Measurements from ENCODE around the gene DIDO1. TPM values are rescaled to one million over a fixed set of nuclear protein-coding genes. Genes with fewer than 3 reads are reported as not detected.

The DIDO1 gene
- total and polyA plus RNA-seq, 2 of the 13 experiments (the other 11 are each of a cell fraction or from before 2014, with no cell fraction given): 75.0 to 75.1 TPM

DNA sequence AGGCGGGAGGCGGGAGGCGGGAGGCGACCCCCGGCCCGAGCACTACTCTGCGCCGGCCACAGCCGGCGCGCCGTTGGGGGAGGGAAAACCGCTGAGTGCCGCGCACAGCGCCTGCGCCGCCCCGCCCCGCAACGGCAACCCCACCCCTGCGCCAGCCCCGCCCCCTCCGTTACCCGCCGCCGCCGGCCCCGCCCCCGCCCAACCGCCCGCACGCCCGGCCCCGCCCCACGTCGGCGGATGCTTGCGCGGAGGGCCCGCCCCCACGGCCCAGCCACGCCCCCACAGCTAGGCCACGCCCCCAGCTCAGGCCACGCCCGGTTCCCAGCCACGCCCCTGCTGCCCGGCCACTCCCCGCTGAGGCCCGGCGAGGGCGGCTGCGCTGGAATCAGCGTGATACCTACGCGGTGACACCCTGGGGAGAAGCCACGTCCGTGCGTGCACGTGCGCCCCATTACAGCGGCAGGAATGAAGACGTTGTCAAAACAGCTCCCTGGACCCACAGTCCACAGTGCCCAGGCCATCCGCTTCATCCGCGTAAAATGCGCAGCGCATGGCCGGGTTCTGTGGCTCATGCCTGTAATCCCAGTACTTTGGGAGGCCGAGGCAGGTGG, 64.5 kb downstream of the DIDO1 start, which contains the start of gene TCFL5 (continued):
- TF ChIP-seq, protein P1, sequence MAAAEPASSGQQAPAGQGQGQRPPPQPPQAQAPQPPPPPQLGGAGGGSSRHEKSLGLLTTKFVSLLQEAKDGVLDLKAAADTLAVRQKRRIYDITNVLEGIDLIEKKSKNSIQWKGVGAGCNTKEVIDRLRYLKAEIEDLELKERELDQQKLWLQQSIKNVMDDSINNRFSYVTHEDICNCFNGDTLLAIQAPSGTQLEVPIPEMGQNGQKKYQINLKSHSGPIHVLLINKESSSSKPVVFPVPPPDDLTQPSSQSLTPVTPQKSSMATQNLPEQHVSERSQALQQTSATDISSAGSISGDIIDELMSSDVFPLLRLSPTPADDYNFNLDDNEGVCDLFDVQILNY (CRISPR knock-in tag; conservative IDR thresholded peaks at IDR 0.05): no peak
- TF ChIP-seq ZNF557 (CRISPR knock-in tag; IDR thresholded peaks at IDR 0.05) (peak; percentile 96; the same call in 1 of the 2 replicates), EED (CRISPR knock-in tag; IDR thresholded peaks at IDR 0.05) (peak; percentile 96), ZNF703 (CRISPR knock-in tag; IDR thresholded peaks at IDR 0.05; ENCODE audit: borderline replicate concordance) (no peak), ZNF883 (CRISPR knock-in tag; IDR thresholded peaks at IDR 0.05; ENCODE audit: not compliant biosample characterization) (peak; percentile 97), ZNF331 (CRISPR knock-in tag; IDR thresholded peaks at IDR 0.05) (peak; percentile 88), ERF (CRISPR knock-in tag; IDR thresholded peaks at IDR 0.05) (peak; percentile 95), FOSL1 (CRISPR knock-in tag; IDR thresholded peaks at IDR 0.05; ENCODE audit: borderline replicate concordance) (no peak), ZNF501 (CRISPR knock-in tag; IDR thresholded peaks at IDR 0.05) (peak; percentile 92; the same call in 1 of the 2 replicates), XBP1 (CRISPR knock-in tag; IDR thresholded peaks at IDR 0.05) (no peak), KLF12 (CRISPR knock-in tag; IDR thresholded peaks at IDR 0.05; ENCODE audit: borderline replicate concordance) (peak; percentile 89), MTA1 (CRISPR knock-in tag; IDR thresholded peaks at IDR 0.05; ENCODE audit: borderline replicate concordance) (peak; percentile 95; the same call in 1 of the 2 replicates), ZNF614 (CRISPR knock-in tag; IDR thresholded peaks at IDR 0.05; ENCODE audit: borderline replicate concordance) (peak; percentile 97)
- TF ChIP-seq, protein P2, sequence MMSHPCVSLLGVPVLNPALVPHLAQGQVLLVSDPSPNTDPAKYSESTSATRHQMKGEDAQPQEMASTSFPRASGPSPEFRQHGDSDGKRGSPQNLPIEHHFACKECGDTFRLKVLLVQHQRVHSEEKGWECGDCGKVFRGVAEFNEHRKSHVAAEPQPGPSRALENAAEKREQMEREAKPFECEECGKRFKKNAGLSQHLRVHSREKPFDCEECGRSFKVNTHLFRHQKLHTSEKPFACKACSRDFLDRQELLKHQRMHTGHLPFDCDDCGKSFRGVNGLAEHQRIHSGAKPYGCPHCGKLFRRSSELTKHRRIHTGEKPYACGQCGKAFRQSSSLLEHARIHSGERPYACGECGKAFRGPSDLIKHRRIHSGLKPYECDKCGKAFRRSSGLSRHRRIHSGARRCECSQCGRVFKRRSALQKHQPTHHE (CRISPR knock-in tag; IDR thresholded peaks at IDR 0.05; ENCODE audit: borderline replicate concordance): peak; percentile 69
- TF ChIP-seq, protein P3, sequence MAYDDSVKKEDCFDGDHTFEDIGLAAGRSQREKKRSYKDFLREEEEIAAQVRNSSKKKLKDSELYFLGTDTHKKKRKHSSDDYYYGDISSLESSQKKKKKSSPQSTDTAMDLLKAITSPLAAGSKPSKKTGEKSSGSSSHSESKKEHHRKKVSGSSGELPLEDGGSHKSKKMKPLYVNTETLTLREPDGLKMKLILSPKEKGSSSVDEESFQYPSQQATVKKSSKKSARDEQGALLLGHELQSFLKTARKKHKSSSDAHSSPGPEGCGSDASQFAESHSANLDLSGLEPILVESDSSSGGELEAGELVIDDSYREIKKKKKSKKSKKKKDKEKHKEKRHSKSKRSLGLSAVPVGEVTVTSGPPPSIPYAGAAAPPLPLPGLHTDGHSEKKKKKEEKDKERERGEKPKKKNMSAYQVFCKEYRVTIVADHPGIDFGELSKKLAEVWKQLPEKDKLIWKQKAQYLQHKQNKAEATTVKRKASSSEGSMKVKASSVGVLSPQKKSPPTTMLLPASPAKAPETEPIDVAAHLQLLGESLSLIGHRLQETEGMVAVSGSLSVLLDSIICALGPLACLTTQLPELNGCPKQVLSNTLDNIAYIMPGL (CRISPR knock-in tag; IDR thresholded peaks at IDR 0.05; ENCODE audit: borderline replicate concordance in 1 of 2, low read depth in 1 of 2): peak; percentile 27 to 79; a peak in 1 of 4 replicates
- TF ChIP-seq, protein P4, sequence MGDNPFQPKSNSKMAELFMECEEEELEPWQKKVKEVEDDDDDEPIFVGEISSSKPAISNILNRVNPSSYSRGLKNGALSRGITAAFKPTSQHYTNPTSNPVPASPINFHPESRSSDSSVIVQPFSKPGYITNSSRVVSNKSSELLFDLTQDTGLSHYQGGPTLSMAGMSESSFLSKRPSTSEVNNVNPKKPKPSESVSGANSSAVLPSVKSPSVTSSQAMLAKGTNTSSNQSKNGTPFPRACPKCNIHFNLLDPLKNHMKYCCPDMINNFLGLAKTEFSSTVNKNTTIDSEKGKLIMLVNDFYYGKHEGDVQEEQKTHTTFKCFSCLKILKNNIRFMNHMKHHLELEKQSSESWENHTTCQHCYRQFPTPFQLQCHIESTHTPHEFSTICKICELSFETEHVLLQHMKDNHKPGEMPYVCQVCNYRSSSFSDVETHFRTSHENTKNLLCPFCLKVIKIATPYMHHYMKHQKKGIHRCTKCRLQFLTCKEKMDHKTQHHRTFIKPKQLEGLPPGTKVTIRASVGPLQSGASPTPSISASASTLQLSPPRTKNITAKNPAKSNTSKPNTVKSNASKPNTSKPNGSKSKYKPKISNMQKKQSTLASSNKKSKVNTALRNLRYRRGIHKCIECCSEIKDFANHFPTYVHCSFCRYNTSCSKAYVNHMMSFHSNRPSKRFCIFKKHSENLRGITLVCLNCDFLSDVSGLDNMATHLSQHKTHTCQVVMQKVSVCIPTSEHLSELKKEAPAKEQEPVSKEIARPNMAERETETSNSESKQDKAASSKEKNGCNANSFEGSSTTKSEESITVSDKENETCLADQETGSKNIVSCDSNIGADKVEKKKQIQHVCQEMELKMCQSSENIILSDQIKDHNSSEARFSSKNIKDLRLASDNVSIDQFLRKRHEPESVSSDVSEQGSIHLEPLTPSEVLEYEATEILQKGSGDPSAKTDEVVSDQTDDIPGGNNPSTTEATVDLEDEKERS (CRISPR knock-in tag; IDR thresholded peaks at IDR 0.05): peak; percentile 94
- TF ChIP-seq, protein P5, sequence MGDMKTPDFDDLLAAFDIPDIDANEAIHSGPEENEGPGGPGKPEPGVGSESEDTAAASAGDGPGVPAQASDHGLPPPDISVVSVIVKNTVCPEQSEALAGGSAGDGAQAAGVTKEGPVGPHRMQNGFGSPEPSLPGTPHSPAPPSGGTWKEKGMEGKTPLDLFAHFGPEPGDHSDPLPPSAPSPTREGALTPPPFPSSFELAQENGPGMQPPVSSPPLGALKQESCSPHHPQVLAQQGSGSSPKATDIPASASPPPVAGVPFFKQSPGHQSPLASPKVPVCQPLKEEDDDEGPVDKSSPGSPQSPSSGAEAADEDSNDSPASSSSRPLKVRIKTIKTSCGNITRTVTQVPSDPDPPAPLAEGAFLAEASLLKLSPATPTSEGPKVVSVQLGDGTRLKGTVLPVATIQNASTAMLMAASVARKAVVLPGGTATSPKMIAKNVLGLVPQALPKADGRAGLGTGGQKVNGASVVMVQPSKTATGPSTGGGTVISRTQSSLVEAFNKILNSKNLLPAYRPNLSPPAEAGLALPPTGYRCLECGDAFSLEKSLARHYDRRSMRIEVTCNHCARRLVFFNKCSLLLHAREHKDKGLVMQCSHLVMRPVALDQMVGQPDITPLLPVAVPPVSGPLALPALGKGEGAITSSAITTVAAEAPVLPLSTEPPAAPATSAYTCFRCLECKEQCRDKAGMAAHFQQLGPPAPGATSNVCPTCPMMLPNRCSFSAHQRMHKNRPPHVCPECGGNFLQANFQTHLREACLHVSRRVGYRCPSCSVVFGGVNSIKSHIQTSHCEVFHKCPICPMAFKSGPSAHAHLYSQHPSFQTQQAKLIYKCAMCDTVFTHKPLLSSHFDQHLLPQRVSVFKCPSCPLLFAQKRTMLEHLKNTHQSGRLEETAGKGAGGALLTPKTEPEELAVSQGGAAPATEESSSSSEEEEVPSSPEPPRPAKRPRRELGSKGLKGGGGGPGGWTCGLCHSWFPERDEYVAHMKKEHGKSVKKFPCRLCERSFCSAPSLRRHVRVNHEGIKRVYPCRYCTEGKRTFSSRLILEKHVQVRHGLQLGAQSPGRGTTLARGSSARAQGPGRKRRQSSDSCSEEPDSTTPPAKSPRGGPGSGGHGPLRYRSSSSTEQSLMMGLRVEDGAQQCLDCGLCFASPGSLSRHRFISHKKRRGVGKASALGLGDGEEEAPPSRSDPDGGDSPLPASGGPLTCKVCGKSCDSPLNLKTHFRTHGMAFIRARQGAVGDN (CRISPR knock-in tag; IDR thresholded peaks at IDR 0.05): peak; percentile 99

Data from HepG2 (cell line).